Tibial artery (tissue), 4 donors: ENCODE measurements around the gene STXBP3.

Source experiments
- DNase-seq, 2 donors: peaks; one replicate each; pipeline ENCODE4 v3.0.0-alpha.2; 2019
- H3K27ac ChIP-seq, 2 donors: fragments of 200-600 bp; sonication (generic) in 1 of 2; 1 replicate in 1 of 2; 2 replicates in 1 of 2; pipeline ENCODE4 v1.5.1; 2018 to 2019; ENCODE audit warnings: mild to moderate bottlenecking in 1 of 2
- H3K27me3 ChIP-seq, 2 donors: fragments of 200-600 bp; sonication (generic) in 1 of 2; one replicate each; pipeline versions ENCODE4 v1.5.1 to v1.6.0; 2016 to 2019
- H3K36me3 ChIP-seq, 3 donors: fragments of 200-600 bp; sonication (generic) in 2 of 3; one replicate each; pipeline ENCODE4 v1.5.1; 2016 to 2019; ENCODE audit warnings: mild to moderate bottlenecking in 2 of 3
- H3K4me1 ChIP-seq, 4 donors: fragments of 200-600 bp; sonication (generic) in 2 of 4; 1 replicate in 3 of 4; 2 replicates in 1 of 4; pipeline ENCODE4 v1.5.1; 2016 to 2019
- H3K4me3 ChIP-seq, 2 donors: fragments of 200-600 bp; sonication (generic) in 1 of 2; 1 replicate in 1 of 2; 2 replicates in 1 of 2; pipeline ENCODE4 v1.5.1; 2018 to 2019; ENCODE audit warnings: mild to moderate bottlenecking in 2 of 2
- H3K9me3 ChIP-seq, 3 donors: fragments of 200-600 bp; sonication (generic) in 1 of 3; one replicate each; pipeline ENCODE4 v1.5.1; 2016 to 2019
- intact Hi-C: fragments of 100-400 bp; cut with DNase I; formaldehyde crosslinking; loops from one replicate; pipeline ENCODE4 v1.15.0; 2023; ENCODE audit warnings: low total_unique reads
- TF ChIP-seq, protein P1 (sequence below), 2 experiments: fragments of 200-600 bp in 1 of 2; fragments of 450-650 bp in 1 of 2; IDR thresholded peaks; one replicate each; pipeline ENCODE4 v1.5.1; 2017 to 2019; ENCODE audit warnings: antibody characterized with exemption in 2 of 2, mild to moderate bottlenecking in 1 of 2, moderate library complexity in 1 of 2

The STXBP3 gene

GRCh38 chr1:108716437-108717230 lies 29.8 kb upstream of the STXBP3 start:
- H3K36me3 ChIP-seq: no peaks in the 10 kb centered on the region
- H3K27me3 ChIP-seq: no peaks in the 10 kb centered on the region
- peak overlapping the region in 1 of 2 donors; percentile 33 for H3K27ac ChIP-seq
- H3K4me3 ChIP-seq: no peak overlapping the region
- no peaks in the 10 kb centered on the region for H3K9me3 ChIP-seq
- DNase-seq: no peak
- TF ChIP-seq, protein P1, sequence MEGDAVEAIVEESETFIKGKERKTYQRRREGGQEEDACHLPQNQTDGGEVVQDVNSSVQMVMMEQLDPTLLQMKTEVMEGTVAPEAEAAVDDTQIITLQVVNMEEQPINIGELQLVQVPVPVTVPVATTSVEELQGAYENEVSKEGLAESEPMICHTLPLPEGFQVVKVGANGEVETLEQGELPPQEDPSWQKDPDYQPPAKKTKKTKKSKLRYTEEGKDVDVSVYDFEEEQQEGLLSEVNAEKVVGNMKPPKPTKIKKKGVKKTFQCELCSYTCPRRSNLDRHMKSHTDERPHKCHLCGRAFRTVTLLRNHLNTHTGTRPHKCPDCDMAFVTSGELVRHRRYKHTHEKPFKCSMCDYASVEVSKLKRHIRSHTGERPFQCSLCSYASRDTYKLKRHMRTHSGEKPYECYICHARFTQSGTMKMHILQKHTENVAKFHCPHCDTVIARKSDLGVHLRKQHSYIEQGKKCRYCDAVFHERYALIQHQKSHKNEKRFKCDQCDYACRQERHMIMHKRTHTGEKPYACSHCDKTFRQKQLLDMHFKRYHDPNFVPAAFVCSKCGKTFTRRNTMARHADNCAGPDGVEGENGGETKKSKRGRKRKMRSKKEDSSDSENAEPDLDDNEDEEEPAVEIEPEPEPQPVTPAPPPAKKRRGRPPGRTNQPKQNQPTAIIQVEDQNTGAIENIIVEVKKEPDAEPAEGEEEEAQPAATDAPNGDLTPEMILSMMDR (IDR thresholded peaks at IDR 0.05): no peak
- intact Hi-C loops: no loop called here
- peaks cover 0 to 37% (median 4%) of the 10 kb centered on the region in 4 donors for H3K4me1 ChIP-seq

- H3K9me3 ChIP-seq: no peaks in the 10 kb centered on the region
- no peak for DNase-seq
- TF ChIP-seq, protein P1 (IDR thresholded peaks at IDR 0.05): no peak
- no peaks in the 10 kb centered on the region for H3K36me3 ChIP-seq
- H3K27me3 ChIP-seq: no peaks in the 10 kb centered on the region
- H3K4me3 ChIP-seq: no peak overlapping the region
- H3K27ac ChIP-seq: no peak overlapping the region
- intact Hi-C loops: no loop called here
- H3K4me1 ChIP-seq: peaks cover 0 to 41% (median 4%) of the 10 kb centered on the region in 4 donors
Observed at GRCh38 chr1:108717774-108718316, 28.6 kb upstream of the STXBP3 start.

DNA sequence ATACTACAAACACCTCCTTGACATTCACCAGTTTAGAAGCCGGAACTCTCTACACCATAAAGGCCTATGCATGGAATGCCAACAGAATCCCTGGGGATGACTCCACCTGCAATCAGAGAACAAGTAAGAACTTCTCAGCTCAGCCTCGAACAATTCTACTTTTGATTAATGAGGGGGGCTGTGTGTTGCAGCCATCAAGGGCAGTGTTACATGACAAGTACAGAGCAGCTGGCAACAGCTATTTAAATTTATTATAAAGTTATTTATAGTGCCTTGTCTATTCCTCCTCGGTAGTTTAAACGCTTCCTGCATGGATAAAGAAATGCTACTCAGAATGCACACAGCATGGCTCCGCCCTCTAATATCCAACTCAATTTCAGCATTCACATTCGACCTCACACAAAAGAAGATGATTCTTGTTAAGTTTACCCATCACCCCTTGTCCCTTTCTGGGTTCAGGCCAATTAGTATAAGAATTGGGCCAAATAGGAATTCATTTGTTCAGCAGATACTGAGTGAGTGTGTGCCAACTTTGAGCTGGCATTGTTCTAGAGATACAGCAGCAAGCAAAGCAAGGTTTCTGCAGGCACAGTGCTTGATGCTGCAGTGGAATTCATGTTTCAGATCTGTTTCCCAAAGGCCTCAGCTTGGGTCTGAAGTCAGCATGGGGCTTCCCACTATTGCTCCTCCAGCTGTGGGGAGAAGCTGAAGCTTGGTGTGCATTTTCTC lies 27.4 kb upstream of the STXBP3 start:
- no peaks in the 10 kb centered on the region for H3K9me3 ChIP-seq
- H3K27me3 ChIP-seq: no peaks in the 10 kb centered on the region
- TF ChIP-seq, protein P1 (IDR thresholded peaks at IDR 0.05): no peak
- intact Hi-C loops: no loop called here
- no peaks in the 10 kb centered on the region for H3K36me3 ChIP-seq
- DNase-seq: no peak
- H3K27ac ChIP-seq: peak overlapping the region; percentile 59 to 62
- H3K4me3 ChIP-seq: no peak overlapping the region
- H3K4me1 ChIP-seq: peaks cover 0 to 44% (median 4%) of the 10 kb centered on the region in 4 donors

DNA sequence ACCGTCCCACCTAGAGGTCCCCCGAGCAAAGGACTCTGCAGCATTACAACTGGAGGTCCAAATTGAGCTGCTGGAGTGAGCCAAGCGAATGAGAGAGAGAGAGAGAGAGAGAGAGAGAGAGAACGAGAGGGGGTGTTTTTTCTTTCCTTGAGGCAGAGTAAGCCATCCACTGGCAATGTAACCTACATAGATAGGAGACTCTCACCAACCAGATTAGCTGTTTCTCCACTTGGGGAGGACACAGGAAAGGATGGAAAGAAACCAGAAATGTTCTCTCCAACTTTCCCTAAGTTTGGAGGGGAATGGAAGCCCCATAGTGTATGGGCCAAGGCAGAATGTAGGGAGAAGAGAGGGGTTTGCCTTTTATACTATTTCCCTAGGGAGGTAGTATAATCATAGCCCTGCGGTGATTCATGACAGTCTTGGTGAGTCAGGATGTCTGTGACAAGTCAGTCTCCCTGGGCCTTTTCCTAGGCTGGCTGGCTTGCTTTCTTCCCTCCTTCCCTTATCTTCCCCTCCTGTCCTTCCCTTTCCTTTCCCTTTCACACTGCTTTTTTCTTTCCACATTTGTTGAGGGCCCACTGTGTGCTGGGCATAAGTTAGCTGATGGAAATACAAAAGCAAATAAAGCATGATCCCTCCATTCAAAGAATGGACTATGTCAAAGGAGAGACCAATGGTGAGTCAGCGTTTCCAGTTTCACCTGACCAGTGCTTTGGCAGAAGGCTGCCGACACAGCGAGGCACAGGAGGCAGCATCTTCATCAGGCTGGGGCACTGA lies 26.6 kb upstream of the STXBP3 start:
- H3K36me3 ChIP-seq: no peaks in the 10 kb centered on the region
- H3K27ac ChIP-seq: peak overlapping the region; percentile 59 to 62
- no peak overlapping the region for H3K4me3 ChIP-seq
- no peaks in the 10 kb centered on the region for H3K27me3 ChIP-seq
- no peak for DNase-seq
- TF ChIP-seq, protein P1 (IDR thresholded peaks at IDR 0.05): no peak
- no peaks in the 10 kb centered on the region for H3K9me3 ChIP-seq
- intact Hi-C loops: no loop called here
- peaks cover 0 to 44% (median 4%) of the 10 kb centered on the region in 4 donors for H3K4me1 ChIP-seq

- no peak for DNase-seq
- peak overlapping the region; percentile 13 to 19 for H3K4me3 ChIP-seq
- TF ChIP-seq, protein P1 (IDR thresholded peaks at IDR 0.05): no peak
- peaks cover 0 to 30% (median 2%) of the 10 kb centered on the region in 4 donors for H3K4me1 ChIP-seq
- intact Hi-C loops: no loop called here
- H3K9me3 ChIP-seq: no peaks in the 10 kb centered on the region
- no peaks in the 10 kb centered on the region for H3K36me3 ChIP-seq
- H3K27me3 ChIP-seq: no peaks in the 10 kb centered on the region
- peak overlapping the region; percentile 14 to 41 for H3K27ac ChIP-seq
Observed at GRCh38 chr1:108722292-108722691, 24.2 kb upstream of the STXBP3 start.
